ENCODE results near the gene EAPP.
"Not testable (repeated sequence)": the region's sequence is repeated elsewhere in the genome, so short reads cannot be mapped to it uniquely, and the experiment has no call there.

EAPP gene

GRCh38 chr14:34537677-34538009 lies 1.9 kb downstream of the EAPP start:
- DNase-seq: no peak

- DNase-seq: no peak
Measured at GRCh38 chr14:34536951-34537676, 2.4 kb downstream of the EAPP start.

GRCh38 chr14:34527591-34527990 lies 11.9 kb downstream of the EAPP start:
- DNase-seq: no peak

GRCh38 chr14:34524216-34524615 lies 15.3 kb downstream of the EAPP start:
- not testable (repeated sequence) for DNase-seq

- DNase-seq: no peak
Measured at GRCh38 chr14:34522496-34522895, 17.0 kb downstream of the EAPP start.

GRCh38 chr14:34521071-34521470 lies 18.4 kb downstream of the EAPP start:
- DNase-seq: not testable (repeated sequence)

- not testable (repeated sequence) for DNase-seq
Measured at GRCh38 chr14:34520304-34520970, 19.1 kb downstream of the EAPP start.

GRCh38 chr14:34507884-34508283 lies 31.6 kb downstream of the EAPP start:
- no peak for DNase-seq

- no peak for DNase-seq
Measured at GRCh38 chr14:34507459-34507858, 32.0 kb downstream of the EAPP start.

GRCh38 chr14:34505124-34505491 lies 34.4 kb downstream of the EAPP start:
- not testable (repeated sequence) for DNase-seq

- not testable (repeated sequence) for DNase-seq
Measured at GRCh38 chr14:34504027-34504426, 35.5 kb downstream of the EAPP start.

GRCh38 chr14:34502545-34503225 lies 36.8 kb downstream of the EAPP start:
- no peak for DNase-seq

- no peak for DNase-seq
Measured at GRCh38 chr14:34502001-34502400, 37.5 kb downstream of the EAPP start.

GRCh38 chr14:34501004-34501580 lies 38.4 kb downstream of the EAPP start:
- DNase-seq: no peak

- peak; percentile 40 for DNase-seq
Measured at GRCh38 chr14:34498684-34499412, 40.7 kb downstream of the EAPP start.

GRCh38 chr14:34496679-34497513 lies 42.6 kb downstream of the EAPP start:
- no peak for DNase-seq

- DNase-seq: no peak
Measured at GRCh38 chr14:34496007-34496678, 43.4 kb downstream of the EAPP start.

- no peak for DNase-seq
Measured at GRCh38 chr14:34489324-34489723, 50.2 kb downstream of the EAPP start.

- no peak for DNase-seq
Measured at GRCh38 chr14:34488528-34488927, 51.0 kb downstream of the EAPP start.

GRCh38 chr14:34484726-34485125 lies 54.8 kb downstream of the EAPP start:
- no peak for DNase-seq

GRCh38 chr14:34482463-34482862 lies 57.0 kb downstream of the EAPP start:
- no peak for DNase-seq

GRCh38 chr14:34479694-34480093 lies 59.8 kb downstream of the EAPP start:
- no peak for DNase-seq

Data from NCI-H1105 treated with DMSO at 0.1 percent for 48 hours (cell line).